HG03025 (cell line): ENCODE results near the gene VAV3.

Source experiments
- ATAC-seq: cut with Tn5 transposase; IDR thresholded peaks from one replicate; pipeline ENCODE4 v1.9.1; 2021; ENCODE audit warnings: mild to moderate bottlenecking, moderate library complexity; ENCODE audit not compliant: unreplicated experiment, low FRiP score

VAV3 gene

DNA sequence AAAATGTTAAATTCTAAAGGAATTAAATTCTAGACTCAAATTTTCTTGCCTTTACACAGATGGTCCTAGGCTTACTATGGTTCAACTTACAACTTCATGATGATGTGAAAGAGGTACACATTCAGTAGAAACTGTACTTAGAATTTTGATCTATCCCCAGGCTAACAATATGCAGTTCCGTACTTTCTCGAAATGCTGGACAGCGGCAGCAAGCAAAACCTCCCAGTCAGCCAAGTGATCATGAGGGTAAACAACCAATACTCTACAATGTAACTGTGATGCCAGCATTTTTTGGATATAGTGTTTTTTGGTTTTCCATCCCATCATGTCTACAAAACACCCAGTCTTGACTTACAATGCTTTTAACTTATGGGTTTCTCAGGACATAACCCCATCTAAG lies 25.7 kb downstream of the VAV3 start:
- ATAC-seq, result no peak

DNA sequence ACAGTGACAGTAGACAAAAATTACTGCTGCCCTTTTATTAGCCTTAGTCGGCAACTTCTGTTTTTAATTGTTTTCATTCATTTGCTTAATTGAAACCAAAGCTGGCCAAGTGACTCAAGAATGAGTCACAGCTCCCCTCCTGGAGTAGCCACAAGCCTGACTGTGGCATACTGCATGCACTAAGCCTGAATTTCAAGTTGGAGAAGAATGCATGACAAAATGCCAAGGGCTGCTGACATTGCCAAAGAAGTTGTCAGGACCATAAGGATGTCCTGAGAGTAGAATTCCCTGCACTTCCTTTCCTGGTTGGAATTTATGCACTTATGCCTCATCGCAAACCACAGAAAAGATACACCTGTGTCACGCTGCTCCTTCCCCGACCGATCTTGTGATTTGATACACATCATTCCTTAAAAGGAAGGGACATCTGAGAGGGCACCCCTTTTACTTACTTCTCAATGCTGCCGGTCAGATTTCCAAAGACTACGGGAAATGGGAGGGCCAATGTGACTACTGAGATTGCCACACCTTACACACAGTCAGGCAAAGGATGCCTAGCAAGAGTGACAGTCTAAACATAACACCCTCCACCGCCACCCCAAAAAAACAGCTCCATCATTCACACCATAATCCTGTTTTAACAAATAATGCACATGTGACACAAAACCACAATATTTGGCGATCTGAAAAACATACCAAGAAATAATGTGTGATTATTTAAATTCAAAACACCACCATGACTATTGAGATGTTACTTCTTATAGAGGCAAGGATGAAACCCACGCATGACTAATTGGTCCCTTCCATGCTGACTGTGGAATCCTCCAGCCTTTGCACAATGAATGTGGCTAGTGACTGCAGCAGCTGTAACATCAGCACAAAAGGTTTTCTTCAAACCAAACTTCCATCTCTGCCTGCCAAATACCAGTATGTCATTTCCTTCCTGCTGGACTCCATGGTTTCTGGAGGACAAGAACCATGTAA lies 28.2 kb downstream of the VAV3 start:
- peak; percentile 32 for ATAC-seq

DNA sequence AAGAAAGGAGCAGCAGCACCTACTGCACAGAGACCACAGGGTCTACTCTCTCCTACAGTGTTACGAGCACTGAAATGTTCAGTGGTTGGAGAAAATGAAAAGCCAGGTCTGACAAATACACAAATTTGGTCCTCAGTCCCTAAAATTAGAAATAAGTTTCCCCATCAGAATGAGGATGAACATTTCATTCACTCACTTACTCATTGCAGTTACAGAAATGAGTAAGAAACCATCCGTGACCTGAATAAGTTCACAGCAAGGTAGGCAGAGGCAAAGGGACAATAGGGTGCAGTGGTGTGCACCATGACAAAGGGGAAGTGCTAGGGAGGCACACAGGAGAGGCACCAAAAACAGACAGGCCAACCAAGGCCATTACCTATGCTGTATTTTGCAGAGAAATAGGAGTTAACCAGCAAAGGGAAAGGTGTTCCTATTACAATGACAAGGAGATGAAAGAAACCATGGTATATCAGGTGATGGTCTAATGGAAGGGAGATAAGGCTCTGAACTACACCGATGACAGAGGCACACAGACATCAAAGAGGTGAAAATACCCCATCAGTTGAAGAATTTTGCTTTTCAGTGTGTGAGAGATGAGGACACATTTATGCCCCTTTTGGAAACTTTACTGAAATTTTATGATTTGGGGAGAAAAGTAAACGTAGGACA lies 29.4 kb downstream of the VAV3 start:
- peak; percentile 81 for ATAC-seq

DNA sequence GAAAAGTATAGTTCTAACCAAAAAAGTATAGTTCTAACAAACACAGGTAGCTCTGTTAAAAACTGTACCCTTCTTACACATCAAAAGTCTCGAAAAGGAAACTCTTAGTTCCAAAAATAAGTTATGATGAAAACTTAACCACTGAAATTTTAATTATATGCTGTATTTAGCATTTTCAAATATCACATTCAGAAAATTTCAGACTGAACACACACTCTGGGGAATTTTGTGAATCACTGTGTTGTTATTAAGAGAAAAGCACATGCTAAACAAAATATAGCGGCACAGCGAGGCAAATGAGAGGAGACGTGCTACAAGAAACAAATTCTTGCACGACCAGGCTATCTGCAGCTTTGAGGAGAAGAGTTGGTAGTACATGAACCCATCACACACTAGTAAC lies 30.4 kb downstream of the VAV3 start:
- ATAC-seq, result no peak

DNA sequence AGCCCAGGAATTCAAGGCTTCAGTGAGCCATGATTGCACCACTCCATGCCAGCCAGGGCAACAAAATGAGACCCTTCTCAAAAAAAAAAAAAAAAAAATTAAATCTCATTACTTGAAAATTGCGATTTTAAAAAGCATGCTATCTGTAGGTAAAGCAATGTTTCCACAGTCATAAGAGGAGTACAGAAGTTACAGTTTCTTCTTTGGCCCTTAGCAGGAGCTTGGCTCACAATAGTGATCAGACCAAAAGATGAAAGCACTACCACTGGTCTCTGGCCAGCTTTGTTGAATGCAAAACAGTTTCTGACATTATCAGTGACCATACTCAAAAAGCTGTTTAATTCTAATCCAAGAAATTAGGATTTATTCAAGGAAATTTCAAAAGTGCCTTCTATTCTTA lies 31.2 kb downstream of the VAV3 start:
- ATAC-seq, result no peak

DNA sequence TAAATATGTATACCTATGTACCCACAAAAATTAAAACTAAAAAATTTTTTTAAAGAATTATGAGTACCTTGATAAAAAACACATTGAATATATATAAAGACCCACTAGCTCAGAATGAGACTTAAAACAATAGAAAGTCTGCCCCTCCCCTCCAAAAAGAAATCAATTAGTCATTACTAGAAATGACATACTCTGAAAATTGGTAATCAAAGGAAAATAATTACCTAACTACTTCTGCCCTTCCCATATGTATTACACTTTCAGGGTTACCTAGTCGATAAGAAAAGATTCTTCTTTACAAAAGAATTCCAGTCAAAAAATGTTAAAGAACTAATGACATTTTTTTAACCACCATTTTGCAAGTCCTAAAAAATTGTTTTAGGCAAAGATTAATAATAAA lies 34.7 kb downstream of the VAV3 start:
- no peak for ATAC-seq

DNA sequence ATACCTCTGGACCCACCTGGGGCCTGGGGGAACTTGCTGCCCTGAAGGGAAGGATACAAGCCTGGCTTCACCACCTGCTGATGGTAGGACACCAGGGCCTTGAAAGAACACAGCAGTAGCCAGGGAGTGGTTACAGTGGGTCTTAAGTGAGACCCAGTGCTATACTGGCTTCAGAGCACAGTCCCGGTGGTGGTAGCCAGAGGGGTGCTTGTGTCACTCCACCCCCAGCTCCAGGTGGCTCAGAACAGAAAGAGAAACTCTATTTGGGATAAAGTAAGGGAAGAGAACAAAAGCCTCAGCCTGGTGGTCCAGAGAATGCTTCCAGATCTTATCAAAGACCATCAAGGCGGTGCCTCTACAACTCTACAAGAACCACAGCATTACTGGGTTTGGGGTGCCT lies 37.2 kb downstream of the VAV3 start:
- no peak for ATAC-seq

DNA sequence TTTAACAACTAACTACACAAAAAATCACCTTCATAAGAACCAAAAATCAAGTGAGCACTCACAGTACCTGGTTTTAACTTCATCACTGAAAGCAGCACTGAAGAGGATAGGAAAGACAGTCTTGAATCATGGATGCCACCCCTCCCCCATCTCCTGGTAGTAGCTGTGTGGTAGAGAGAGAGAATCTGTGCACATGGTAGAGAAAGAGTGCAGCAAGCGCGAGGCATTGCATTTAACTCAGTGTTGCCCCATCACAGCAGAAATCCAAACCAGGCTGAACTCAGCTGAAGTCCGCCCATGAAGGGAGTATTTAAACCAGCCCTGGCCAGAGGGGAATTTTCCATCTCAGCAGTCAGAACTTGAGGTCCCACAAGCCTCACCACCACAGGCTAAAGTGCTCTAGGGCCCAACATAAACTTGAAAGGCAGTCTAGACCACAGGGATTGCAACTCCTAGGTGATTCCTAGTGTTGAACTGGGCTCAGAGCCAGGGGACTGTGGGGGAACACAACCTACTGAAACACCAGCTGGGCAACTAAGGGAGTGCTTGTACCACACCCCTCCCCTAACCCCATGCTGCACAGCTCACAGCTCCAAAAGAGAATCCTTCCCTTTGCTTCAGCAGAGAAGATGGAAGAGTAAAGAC lies 38.4 kb downstream of the VAV3 start:
- ATAC-seq, result no peak

DNA sequence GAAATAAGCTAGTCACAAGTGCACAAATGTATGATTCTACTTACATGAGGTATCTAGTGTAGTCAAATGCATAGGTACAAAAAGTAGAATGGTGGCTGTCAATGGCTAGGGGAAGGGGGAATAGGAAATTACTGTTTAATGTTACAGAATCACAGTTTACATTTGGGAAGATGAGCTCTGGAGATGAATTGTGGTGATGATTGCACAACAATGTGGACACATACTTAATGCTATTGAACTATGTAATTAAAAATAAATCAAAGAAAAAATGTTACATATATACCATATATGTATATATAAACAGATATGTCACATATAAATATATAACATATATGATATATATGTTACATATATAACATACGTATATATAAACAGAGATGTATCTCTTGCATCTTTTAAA lies 39.4 kb downstream of the VAV3 start:
- ATAC-seq, result no peak

DNA sequence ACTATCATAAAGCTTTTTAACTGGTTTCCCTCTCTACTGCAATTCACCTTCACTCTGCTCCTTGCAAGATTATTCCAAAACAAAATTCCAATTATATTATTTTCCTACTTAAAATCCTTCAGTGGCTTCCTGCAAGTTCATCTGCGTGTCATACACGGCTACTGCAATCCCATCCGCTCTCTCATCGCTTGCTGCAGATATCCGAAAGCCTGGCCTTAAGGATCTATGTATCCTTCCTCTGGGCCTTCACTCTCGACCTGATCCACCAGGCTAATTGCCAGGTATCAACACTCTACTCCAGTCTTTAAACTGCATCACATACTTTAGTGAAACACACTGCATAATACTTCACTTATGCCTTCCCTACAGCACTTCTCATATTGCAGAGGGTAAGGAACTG lies 44.0 kb downstream of the VAV3 start:
- ATAC-seq, result no peak

DNA sequence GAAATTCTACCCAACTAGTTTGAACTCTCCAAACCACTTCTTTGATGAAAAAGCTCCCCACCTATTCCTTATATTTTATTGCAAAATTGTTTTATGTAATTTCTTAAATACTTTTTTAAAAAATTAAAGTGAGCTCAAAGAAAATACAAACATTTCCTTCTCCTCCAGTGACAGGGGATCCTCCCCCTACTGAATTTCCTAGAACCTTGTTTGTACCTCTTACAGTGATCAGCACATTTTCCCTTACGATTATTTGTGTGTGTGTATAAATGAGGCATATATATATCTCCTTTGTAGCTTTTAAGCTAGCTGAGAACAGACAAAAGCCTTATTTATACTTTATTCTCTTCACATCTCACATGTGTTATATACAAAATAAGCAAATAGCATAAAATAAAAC lies 44.4 kb downstream of the VAV3 start:
- no peak for ATAC-seq

DNA sequence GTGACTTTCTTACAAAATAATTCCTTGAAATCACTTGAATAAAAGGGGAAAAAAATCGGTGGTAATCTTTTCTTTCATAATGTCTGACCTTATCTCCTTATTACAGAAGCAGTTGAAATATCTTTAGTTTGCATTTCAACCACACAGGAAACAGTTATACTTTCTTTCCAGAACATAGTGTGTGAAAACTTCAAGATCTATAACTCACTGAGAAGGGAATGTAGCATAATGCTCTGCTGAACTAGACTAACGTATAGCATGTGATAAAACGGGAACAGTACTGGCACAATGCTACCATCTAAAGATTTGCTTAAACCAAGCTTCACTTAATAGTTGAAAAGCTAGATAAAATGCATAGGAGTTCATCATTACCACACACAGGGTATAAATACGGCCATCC lies 45.0 kb downstream of the VAV3 start:
- no peak for ATAC-seq

DNA sequence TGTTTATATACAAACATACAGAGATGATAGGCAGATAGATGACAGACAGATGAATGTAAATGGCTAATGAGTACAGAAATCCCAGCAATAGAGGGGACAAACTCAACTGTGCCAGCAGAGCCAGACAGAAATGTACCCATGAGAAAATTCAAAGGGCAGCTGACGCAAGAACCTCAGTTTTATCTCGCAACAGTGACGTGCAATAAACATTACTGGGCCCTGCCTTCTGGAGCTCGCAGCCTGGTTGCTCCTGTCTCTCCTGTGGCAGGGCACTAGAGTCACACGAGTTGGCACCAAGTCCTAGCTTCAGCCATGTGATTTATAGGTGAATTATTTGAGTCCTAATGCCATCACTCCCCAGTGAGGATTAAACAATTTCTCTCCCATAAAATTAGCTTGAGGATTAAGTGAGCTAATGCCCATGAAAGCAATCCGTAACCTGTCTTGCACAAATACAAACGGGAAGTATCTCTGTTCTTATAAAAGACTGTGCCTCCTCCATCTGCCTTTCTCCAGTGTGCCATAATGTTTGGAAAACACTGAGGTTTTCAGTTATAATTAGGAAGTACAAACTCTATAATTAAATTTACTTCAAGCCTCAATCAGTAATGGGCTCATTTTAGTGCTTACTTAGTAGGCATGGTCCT lies 50.7 kb downstream of the VAV3 start:
- ATAC-seq, result no peak

DNA sequence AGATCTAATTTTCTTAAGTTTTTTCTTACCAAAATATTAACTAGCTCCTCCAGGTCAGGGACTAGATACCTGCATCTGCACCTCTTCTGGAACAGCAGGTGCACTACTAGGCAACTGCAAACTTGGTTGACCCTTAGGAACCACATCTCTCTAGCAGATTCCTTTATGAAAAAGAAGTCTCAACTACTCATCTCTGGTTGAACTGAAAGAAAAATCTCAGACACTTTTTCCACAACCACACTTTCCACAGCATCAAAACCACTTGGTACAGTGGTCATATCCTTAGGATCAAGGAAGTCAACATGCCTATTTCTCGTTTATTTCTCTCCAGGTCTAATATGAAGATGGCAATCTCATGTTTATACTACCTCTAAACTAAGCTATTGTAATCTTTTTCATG lies 52.3 kb downstream of the VAV3 start:
- ATAC-seq, result no peak

DNA sequence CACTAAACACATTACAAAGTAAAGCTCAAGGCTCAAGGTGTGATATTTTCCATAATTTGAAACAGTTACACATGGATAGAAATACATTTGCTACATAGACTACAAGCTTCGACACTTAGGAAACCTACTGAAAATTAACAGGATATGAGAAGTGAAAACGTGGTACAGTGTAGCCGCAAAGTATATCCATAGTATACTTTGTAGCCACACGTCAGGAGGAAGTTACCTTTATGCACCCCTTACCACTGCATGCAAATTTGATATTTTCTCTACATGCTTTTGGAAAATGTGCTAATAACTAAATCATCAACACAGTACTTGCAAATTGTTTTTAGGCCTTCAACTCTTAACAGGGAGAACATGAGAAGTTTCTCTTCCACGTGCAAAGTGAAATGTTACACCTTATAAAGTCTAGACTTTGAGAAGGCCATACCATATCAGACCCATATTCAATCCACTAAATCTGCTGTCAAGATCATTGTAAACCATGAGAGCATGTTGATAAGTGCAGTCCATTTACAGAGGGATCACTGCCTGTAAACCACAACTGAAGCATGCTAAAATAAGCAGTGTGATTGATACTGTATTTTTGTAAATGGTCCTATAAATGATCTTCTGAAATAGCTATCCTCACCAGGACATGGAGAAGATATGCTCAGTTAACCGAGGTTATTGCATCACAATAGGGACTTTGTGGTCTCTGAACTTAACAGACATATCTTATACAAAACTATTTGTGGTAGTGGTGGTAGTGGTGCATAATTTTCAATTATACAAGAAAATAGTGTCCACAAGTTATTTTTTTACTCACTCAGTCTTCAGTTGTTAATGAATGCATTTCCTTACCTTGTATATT lies 64.7 kb downstream of the VAV3 start:
- ATAC-seq, result no peak

DNA sequence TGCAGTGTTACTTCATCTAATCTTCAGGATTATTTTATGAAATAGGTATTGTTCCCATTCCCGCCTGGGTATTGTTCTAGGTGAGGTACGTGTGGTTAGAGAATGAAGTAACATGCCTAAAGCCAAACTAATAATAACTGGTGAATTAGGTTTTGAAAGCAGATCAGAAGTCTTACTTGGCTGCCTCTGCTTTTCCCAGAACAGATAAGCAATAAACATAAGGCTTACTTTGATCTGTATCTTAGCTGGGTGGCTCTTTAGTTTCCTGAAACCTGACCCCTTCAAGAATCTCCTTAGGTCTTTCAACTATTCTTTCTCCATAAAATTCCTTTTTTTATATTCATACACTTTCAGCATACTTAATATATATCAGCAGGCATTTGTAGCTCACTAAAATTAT lies 65.3 kb downstream of the VAV3 start:
- no peak for ATAC-seq

DNA sequence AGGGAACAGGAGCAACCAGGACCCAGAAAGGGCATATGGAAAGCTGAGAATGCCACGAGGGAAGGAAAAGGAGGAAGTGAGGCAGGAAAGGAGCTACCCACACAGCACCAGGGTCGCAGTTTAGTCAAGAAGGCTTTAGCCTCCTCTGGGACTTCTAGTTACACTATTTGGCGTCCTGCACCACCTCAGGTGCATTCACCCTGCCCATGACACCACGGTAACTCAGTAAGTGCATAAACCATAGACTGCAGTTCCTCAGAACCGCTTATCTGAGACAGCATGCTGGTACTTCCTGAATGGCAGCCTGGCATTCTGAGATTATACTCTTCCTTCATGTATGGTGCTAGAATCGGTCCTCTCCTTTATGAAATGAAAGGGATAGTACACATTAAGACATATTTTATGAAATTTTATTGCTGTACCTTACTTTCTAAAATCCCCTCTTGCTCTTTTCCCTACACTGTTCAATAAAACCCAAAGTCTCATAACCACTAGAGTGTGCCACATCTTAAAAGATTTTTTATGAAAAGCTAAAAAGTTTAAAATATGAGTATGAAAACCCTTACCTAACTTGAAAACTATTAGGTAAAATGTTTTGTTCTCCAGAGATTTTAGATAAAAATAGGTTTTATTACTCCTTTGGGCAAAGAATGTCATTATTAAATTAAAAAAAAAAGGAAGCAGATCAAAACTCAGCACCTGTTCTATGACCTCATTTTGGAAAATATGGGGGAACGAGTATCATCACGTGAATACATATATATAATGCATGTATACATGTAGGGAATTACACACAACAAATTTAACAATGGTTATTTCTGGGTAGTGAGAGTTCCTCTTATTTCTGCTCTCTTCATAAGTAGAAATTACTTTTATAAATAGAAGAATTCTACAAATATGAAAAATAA lies 67.3 kb downstream of the VAV3 start:
- ATAC-seq, result no peak

DNA sequence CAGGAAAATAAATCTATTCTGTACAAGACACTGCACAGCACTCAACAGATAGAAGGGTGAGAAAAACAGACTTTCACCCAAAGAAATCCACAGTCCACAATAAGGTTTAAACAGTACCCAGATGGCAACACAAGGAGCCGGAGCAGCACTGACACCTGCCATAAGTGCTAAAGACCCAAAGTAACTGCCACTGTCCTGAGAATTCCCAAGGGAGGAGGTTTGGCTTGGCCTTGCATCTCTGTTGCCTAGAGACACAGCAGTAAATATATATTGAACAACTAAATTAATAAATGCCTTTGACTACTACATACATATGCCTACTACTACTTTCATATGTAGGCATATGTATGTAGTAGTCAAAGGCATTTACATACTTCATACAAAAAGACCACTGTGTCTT lies 68.0 kb downstream of the VAV3 start:
- no peak for ATAC-seq

DNA sequence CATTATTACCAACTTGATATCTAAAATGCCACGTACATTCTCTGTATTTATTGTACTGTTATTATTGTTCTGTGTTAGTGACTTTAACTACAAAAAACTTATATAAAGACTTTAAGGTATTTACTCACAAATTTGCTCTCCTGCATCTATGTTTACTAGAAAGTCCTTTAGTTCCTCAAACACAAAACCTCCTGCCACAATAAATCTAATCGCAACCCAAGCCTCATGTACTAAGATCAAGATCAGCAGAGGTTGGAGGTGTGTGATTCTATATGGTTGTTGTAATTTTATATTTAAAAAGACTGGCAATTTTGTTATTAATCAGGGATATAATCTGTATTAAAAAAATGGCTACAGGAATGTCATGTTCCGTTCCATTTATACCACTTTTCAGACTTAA lies 68.6 kb downstream of the VAV3 start:
- ATAC-seq, result no peak
